Measurements from ENCODE around the gene CDX1.
"Not testable (repeated sequence)": the region's sequence is repeated elsewhere in the genome, so short reads cannot be mapped to it uniquely, and the experiment has no call there.

Gene CDX1

GRCh38 chr5:150219142-150219541 is 52.6 kb downstream of the CDX1 start:
- no peaks in the 10 kb centered on the region for H3K9me3 ChIP-seq (ENCODE audit: insufficient read depth, low read depth, low read length)
- no peak overlapping the region for H3K9ac ChIP-seq (ENCODE audit: low read depth, low read length)
- no peaks in the 10 kb centered on the region for H3K4me1 ChIP-seq (ENCODE audit: insufficient read depth, low read length)
- H3K36me3 ChIP-seq (ENCODE audit: insufficient read depth, low read depth, low read length) = no peaks in the 10 kb centered on the region
- H3K4me3 ChIP-seq (ENCODE audit: low read length) = no peak overlapping the region
- no peak overlapping the region for H3K27ac ChIP-seq (ENCODE audit: low read length)
- peaks cover 19% of the 10 kb centered on the region for H3K27me3 ChIP-seq (ENCODE audit: insufficient read depth, low read length)

DNA sequence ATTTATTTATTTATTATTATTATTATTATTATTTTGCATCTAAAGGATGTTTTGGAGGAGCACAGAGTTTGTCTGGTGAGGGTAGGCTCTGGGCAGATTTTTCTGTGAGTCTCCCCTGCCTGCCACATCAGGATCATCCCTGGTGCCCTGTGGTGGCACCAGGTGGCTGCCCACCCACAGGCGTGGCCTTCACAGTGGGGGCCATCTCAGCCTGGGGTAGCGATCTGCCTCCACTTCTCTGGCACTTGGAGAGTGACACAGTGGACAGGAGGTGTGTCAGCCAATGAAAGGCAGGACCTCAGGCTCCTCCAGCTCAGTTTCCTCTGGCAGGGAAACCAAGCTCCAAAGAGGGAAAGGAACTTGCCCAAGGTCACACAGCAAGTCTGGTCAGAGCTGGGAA is 53.3 kb downstream of the CDX1 start:
- no peak overlapping the region for H3K27ac ChIP-seq (ENCODE audit: low read length)
- no peaks in the 10 kb centered on the region for H3K36me3 ChIP-seq (ENCODE audit: insufficient read depth, low read depth, low read length)
- peaks cover 19% of the 10 kb centered on the region for H3K27me3 ChIP-seq (ENCODE audit: insufficient read depth, low read length)
- H3K4me3 ChIP-seq (ENCODE audit: low read length) = no peak overlapping the region
- no peaks in the 10 kb centered on the region for H3K4me1 ChIP-seq (ENCODE audit: insufficient read depth, low read length)
- H3K9ac ChIP-seq (ENCODE audit: low read depth, low read length) = no peak overlapping the region
- no peaks in the 10 kb centered on the region for H3K9me3 ChIP-seq (ENCODE audit: insufficient read depth, low read depth, low read length)

DNA sequence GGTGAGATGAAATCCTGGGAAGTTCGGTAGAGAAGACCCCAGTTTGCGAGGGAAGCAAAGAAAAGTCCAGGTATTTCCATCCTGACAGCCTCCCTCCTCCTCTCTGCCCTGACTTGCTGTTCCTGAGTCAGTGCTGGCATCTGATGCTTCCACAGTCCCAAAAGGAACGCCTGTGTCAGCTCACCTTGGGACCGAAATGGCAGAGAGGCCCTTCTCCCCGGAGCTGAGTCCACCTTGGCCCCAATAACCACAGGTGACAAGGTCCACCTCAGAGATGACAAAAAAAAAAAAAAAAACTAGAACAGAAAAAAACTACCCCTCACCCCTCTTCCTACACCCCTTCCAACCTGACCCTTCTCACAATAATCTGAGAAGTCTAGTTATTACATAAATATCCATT is 54.9 kb downstream of the CDX1 start:
- no peaks in the 10 kb centered on the region for H3K9me3 ChIP-seq (ENCODE audit: insufficient read depth, low read depth, low read length)
- no peak overlapping the region for H3K4me3 ChIP-seq (ENCODE audit: low read length)
- peaks cover 13% of the 10 kb centered on the region for H3K27me3 ChIP-seq (ENCODE audit: insufficient read depth, low read length)
- H3K9ac ChIP-seq (ENCODE audit: low read depth, low read length) = no peak overlapping the region
- H3K4me1 ChIP-seq (ENCODE audit: insufficient read depth, low read length) = no peaks in the 10 kb centered on the region
- no peaks in the 10 kb centered on the region for H3K36me3 ChIP-seq (ENCODE audit: insufficient read depth, low read depth, low read length)
- H3K27ac ChIP-seq (ENCODE audit: low read length) = no peak overlapping the region

GRCh38 chr5:150222906-150223305 is 56.3 kb downstream of the CDX1 start:
- Histone ChIP-seq H3K4me1 (ENCODE audit: insufficient read depth, low read length) (no peaks in the 10 kb centered on the region), H3K27me3 (ENCODE audit: insufficient read depth, low read length) (peaks cover 2% of the 10 kb centered on the region), H3K9ac (ENCODE audit: low read depth, low read length) (no peak overlapping the region), H3K27ac (ENCODE audit: low read length) (no peak overlapping the region), H3K36me3 (ENCODE audit: insufficient read depth, low read depth, low read length) (no peaks in the 10 kb centered on the region), H3K4me3 (ENCODE audit: low read length) (no peak overlapping the region), H3K9me3 (ENCODE audit: insufficient read depth, low read depth, low read length) (no peaks in the 10 kb centered on the region)

- Histone ChIP-seq H3K27me3 (ENCODE audit: insufficient read depth, low read length) (no peaks in the 10 kb centered on the region), H3K4me3 (ENCODE audit: low read length) (no peak overlapping the region), H3K27ac (ENCODE audit: low read length) (no peak overlapping the region), H3K4me1 (ENCODE audit: insufficient read depth, low read length) (no peaks in the 10 kb centered on the region), H3K9me3 (ENCODE audit: insufficient read depth, low read depth, low read length) (no peaks in the 10 kb centered on the region), H3K36me3 (ENCODE audit: insufficient read depth, low read depth, low read length) (no peaks in the 10 kb centered on the region), H3K9ac (ENCODE audit: low read depth, low read length) (no peak overlapping the region)
Observed at GRCh38 chr5:150223474-150223873, 56.9 kb downstream of the CDX1 start.

- Histone ChIP-seq H3K27ac (ENCODE audit: low read length) (no peak overlapping the region), H3K27me3 (ENCODE audit: insufficient read depth, low read length) (no peaks in the 10 kb centered on the region), H3K9ac (ENCODE audit: low read depth, low read length) (no peak overlapping the region), H3K9me3 (ENCODE audit: insufficient read depth, low read depth, low read length) (no peaks in the 10 kb centered on the region), H3K36me3 (ENCODE audit: insufficient read depth, low read depth, low read length) (no peaks in the 10 kb centered on the region), H3K4me3 (ENCODE audit: low read length) (no peak overlapping the region), H3K4me1 (ENCODE audit: insufficient read depth, low read length) (no peaks in the 10 kb centered on the region)
Observed at GRCh38 chr5:150224483-150225027, 58.0 kb downstream of the CDX1 start.

- no peak overlapping the region for H3K9ac ChIP-seq (ENCODE audit: low read depth, low read length)
- H3K4me3 ChIP-seq (ENCODE audit: low read length) = no peak overlapping the region
- no peaks in the 10 kb centered on the region for H3K4me1 ChIP-seq (ENCODE audit: insufficient read depth, low read length)
- no peaks in the 10 kb centered on the region for H3K27me3 ChIP-seq (ENCODE audit: insufficient read depth, low read length)
- no peaks in the 10 kb centered on the region for H3K36me3 ChIP-seq (ENCODE audit: insufficient read depth, low read depth, low read length)
- no peak overlapping the region for H3K27ac ChIP-seq (ENCODE audit: low read length)
- no peaks in the 10 kb centered on the region for H3K9me3 ChIP-seq (ENCODE audit: insufficient read depth, low read depth, low read length)
Observed at GRCh38 chr5:150227036-150227435, 60.5 kb downstream of the CDX1 start.

DNA sequence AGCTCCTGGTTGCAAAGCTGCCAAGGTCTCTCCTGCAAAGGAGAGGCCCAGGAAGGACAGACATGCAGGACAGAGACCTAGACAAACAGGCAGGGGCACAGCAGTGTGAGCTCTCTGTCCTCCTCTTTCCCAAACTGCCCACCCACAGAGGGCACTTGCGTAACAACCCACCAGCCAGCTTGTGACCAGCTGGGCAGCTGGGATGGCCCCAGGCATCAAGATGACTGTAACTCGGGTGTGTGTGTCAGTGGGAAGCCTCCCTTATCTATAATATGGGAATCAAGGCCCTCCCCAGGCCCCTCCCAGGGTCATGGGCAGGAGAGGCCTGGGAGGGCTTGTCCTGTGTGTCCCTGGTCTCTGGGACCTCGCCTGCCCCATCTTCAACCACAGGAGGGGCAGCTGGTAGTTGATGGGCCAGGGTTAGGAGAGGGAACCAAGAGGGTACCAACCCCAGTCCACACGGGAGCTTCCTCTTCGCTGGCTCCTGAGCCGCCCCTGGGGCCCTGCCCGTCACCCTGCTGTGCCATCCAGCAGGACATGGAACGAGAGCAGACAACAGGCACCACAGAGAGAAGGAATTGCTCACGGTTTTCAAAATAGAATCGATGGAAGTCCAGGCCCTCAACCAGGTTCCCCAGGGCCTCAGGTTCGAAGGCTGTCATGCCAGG is 61.2 kb downstream of the CDX1 start:
- H3K4me1 ChIP-seq (ENCODE audit: insufficient read depth, low read length) = no peaks in the 10 kb centered on the region
- no peaks in the 10 kb centered on the region for H3K27me3 ChIP-seq (ENCODE audit: insufficient read depth, low read length)
- no peak overlapping the region for H3K9ac ChIP-seq (ENCODE audit: low read depth, low read length)
- H3K36me3 ChIP-seq (ENCODE audit: insufficient read depth, low read depth, low read length) = no peaks in the 10 kb centered on the region
- no peak overlapping the region for H3K4me3 ChIP-seq (ENCODE audit: low read length)
- no peak overlapping the region for H3K27ac ChIP-seq (ENCODE audit: low read length)
- no peaks in the 10 kb centered on the region for H3K9me3 ChIP-seq (ENCODE audit: insufficient read depth, low read depth, low read length)

DNA sequence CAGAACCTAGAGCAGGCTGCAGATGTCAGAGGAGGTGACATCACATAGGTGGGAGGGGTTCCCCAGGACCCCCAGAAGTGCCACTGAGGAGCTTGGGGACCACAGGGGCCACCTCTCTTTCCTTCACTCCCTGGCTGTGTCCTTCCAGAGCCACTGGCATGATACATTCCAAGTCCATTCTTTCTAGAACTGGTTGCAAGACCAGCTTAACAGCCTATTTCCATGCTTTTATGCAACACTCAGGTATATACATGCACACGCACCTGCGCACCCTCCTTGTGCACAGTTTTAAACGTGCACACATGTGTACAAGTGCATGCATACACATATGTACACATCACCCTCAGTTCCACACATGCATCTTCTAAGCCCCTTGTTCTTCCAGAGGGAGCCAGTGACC is 63.0 kb downstream of the CDX1 start:
- H3K9ac ChIP-seq (ENCODE audit: low read depth, low read length) = no peak overlapping the region
- no peaks in the 10 kb centered on the region for H3K4me1 ChIP-seq (ENCODE audit: insufficient read depth, low read length)
- no peak overlapping the region for H3K27ac ChIP-seq (ENCODE audit: low read length)
- H3K27me3 ChIP-seq (ENCODE audit: insufficient read depth, low read length) = no peaks in the 10 kb centered on the region
- H3K36me3 ChIP-seq (ENCODE audit: insufficient read depth, low read depth, low read length) = no peaks in the 10 kb centered on the region
- H3K9me3 ChIP-seq (ENCODE audit: insufficient read depth, low read depth, low read length) = no peaks in the 10 kb centered on the region
- no peak overlapping the region for H3K4me3 ChIP-seq (ENCODE audit: low read length)

- H3K9ac ChIP-seq (ENCODE audit: low read depth, low read length) = no peak overlapping the region
- H3K27ac ChIP-seq (ENCODE audit: low read length) = no peak overlapping the region
- no peaks in the 10 kb centered on the region for H3K9me3 ChIP-seq (ENCODE audit: insufficient read depth, low read depth, low read length)
- H3K36me3 ChIP-seq (ENCODE audit: insufficient read depth, low read depth, low read length) = no peaks in the 10 kb centered on the region
- no peaks in the 10 kb centered on the region for H3K4me1 ChIP-seq (ENCODE audit: insufficient read depth, low read length)
- no peaks in the 10 kb centered on the region for H3K27me3 ChIP-seq (ENCODE audit: insufficient read depth, low read length)
- no peak overlapping the region for H3K4me3 ChIP-seq (ENCODE audit: low read length)
Observed at GRCh38 chr5:150230842-150231241, 64.3 kb downstream of the CDX1 start.

DNA sequence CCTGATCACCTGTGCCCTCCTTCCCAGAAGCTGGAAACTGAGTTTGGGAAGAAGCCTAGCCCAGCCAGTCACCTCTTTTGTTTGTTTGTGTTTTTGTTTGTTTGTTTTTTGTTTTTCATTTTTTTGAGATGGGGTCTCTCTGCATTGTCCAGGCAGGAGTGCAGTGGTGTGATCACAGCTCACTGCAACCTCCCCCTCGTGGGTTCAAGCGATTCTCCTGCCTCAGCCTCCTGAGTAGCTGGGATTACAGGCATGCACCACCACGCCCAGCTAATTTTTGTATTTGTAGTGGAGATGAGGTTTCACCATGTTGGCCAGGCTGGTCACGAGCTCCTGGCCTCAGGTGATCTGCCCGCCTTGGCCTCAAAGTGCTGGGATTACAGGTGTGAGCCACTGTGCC is 67.1 kb downstream of the CDX1 start:
- H3K4me1 ChIP-seq (ENCODE audit: insufficient read depth, low read length); H3K9me3 ChIP-seq (ENCODE audit: insufficient read depth, low read depth, low read length); H3K4me3 ChIP-seq (ENCODE audit: low read length); H3K27me3 ChIP-seq (ENCODE audit: insufficient read depth, low read length); H3K9ac ChIP-seq (ENCODE audit: low read depth, low read length); H3K36me3 ChIP-seq (ENCODE audit: insufficient read depth, low read depth, low read length); H3K27ac ChIP-seq (ENCODE audit: low read length): not testable (repeated sequence)

All from iPS-20b (cell line).